ENCODE measurements around the gene SPPL2A.

The SPPL2A gene

GRCh38 chr15:50803479-50804180 lies 38.1 kb upstream of the SPPL2A start:
- Histone ChIP-seq H3K9me3 (ENCODE audit: control insufficient read depth, insufficient read depth, low read depth, low read length) (no peaks in the 10 kb centered on the region), H3K4me1 (ENCODE audit: control insufficient read depth, insufficient read depth, low read length) (no peaks in the 10 kb centered on the region), H3K4me3 (ENCODE audit: low read depth, low read length) (no peak overlapping the region), H3K36me3 (ENCODE audit: control insufficient read depth in 2 of 2, insufficient read depth in 1 of 2, low read length in 2 of 2) (no peaks in the 10 kb centered on the region), H3K27ac (ENCODE audit: extremely low read depth, low read depth, low read length) (no peak overlapping the region)
- ChIA-PET CTCF (interaction anchor here (0.5 to 0.7 kb wide), 2 partner anchors 73 to 194 kb away, joined by 3 read pairs; no protein-coding TSS in a partner anchor), POLR2A (no interaction called here)
- TF ChIP-seq ZNF645 (tag by site-specific recombination; IDR thresholded peaks at IDR 0.05) (no peak), ZNF776 (tag by site-specific recombination; IDR thresholded peaks at IDR 0.05; ENCODE audit: borderline replicate concordance) (no peak), ZNF837 (tag by site-specific recombination; IDR thresholded peaks at IDR 0.05) (no peak), YY2 (tag by site-specific recombination; IDR thresholded peaks at IDR 0.05) (no peak), ZNF280C (tag by site-specific recombination; IDR thresholded peaks at IDR 0.05) (no peak), ZNF239 (tag by site-specific recombination; IDR thresholded peaks at IDR 0.05) (no peak), ZBTB11 (tag by site-specific recombination; conservative IDR thresholded peaks at IDR 0.05; ENCODE audit: low read depth) (no peak)

- ChIA-PET CTCF (no interaction called here), POLR2A (no interaction called here)
- H3K4me3 ChIP-seq (ENCODE audit: low read depth, low read length), result no peak overlapping the region
- H3K9me3 ChIP-seq (ENCODE audit: control insufficient read depth, insufficient read depth, low read depth, low read length), result no peaks in the 10 kb centered on the region
- no peak overlapping the region for H3K27ac ChIP-seq (ENCODE audit: extremely low read depth, low read depth, low read length)
- no peaks in the 10 kb centered on the region for H3K36me3 ChIP-seq (ENCODE audit: control insufficient read depth in 2 of 2, insufficient read depth in 1 of 2, low read length in 2 of 2)
- TF ChIP-seq PRDM1 (tag by site-specific recombination; IDR thresholded peaks at IDR 0.05) (peak; percentile 30; the same call in 1 of the 2 replicates), ZNF23 (tag by site-specific recombination; IDR thresholded peaks at IDR 0.05; ENCODE audit: borderline replicate concordance) (no peak)
- no peaks in the 10 kb centered on the region for H3K4me1 ChIP-seq (ENCODE audit: control insufficient read depth, insufficient read depth, low read length)
Observed at GRCh38 chr15:50800715-50801114, 35.2 kb upstream of the SPPL2A start.

GRCh38 chr15:50798684-50799083 lies 33.2 kb upstream of the SPPL2A start:
- TF ChIP-seq TRIM28 (IDR thresholded peaks at IDR 0.05; ENCODE audit: borderline replicate concordance, low read length) (no peak), ZNF585B (tag by site-specific recombination; IDR thresholded peaks at IDR 0.05) (no peak), ZSCAN23 (tag by site-specific recombination; IDR thresholded peaks at IDR 0.05) (no peak), ZNF624 (tag by site-specific recombination; IDR thresholded peaks at IDR 0.05) (no peak), ZSCAN5A (tag by site-specific recombination; IDR thresholded peaks at IDR 0.05) (no peak), ZSCAN18 (tag by site-specific recombination; IDR thresholded peaks at IDR 0.05) (no peak), ZNF394 (tag by site-specific recombination; IDR thresholded peaks at IDR 0.05; ENCODE audit: borderline replicate concordance) (no peak), ZNF623 (tag by site-specific recombination; IDR thresholded peaks at IDR 0.05) (no peak), ZNF561 (tag by site-specific recombination; IDR thresholded peaks at IDR 0.05; ENCODE audit: borderline replicate concordance) (no peak), ZFHX2 (tag by site-specific recombination; conservative IDR thresholded peaks at IDR 0.05) (no peak), PRDM1 (tag by site-specific recombination; IDR thresholded peaks at IDR 0.05) (no peak), ZNF626 (tag by site-specific recombination; IDR thresholded peaks at IDR 0.05) (no peak), BCL11B (tag by site-specific recombination; IDR thresholded peaks at IDR 0.05; ENCODE audit: low read depth) (no peak)
- Histone ChIP-seq H3K4me1 (ENCODE audit: control insufficient read depth, insufficient read depth, low read length) (no peaks in the 10 kb centered on the region), H3K9me3 (ENCODE audit: control insufficient read depth, insufficient read depth, low read depth, low read length) (no peaks in the 10 kb centered on the region), H3K4me3 (ENCODE audit: low read depth, low read length) (no peak overlapping the region), H3K27ac (ENCODE audit: extremely low read depth, low read depth, low read length) (no peak overlapping the region), H3K36me3 (ENCODE audit: control insufficient read depth in 2 of 2, insufficient read depth in 1 of 2, low read length in 2 of 2) (no peaks in the 10 kb centered on the region)
- POLR2A ChIA-PET, result interaction anchor here (1.0 kb wide), 1 partner anchor 17 kb away, joined by 3 read pairs; no protein-coding TSS in a partner anchor
- CTCF ChIA-PET, result no interaction called here

All from HEK293 (cell line).